Measurements from ENCODE around the gene LRP11.
"Not testable (repeated sequence)": the region's sequence is repeated elsewhere in the genome, so short reads cannot be mapped to it uniquely, and the experiment has no call there.

The LRP11 gene

DNA sequence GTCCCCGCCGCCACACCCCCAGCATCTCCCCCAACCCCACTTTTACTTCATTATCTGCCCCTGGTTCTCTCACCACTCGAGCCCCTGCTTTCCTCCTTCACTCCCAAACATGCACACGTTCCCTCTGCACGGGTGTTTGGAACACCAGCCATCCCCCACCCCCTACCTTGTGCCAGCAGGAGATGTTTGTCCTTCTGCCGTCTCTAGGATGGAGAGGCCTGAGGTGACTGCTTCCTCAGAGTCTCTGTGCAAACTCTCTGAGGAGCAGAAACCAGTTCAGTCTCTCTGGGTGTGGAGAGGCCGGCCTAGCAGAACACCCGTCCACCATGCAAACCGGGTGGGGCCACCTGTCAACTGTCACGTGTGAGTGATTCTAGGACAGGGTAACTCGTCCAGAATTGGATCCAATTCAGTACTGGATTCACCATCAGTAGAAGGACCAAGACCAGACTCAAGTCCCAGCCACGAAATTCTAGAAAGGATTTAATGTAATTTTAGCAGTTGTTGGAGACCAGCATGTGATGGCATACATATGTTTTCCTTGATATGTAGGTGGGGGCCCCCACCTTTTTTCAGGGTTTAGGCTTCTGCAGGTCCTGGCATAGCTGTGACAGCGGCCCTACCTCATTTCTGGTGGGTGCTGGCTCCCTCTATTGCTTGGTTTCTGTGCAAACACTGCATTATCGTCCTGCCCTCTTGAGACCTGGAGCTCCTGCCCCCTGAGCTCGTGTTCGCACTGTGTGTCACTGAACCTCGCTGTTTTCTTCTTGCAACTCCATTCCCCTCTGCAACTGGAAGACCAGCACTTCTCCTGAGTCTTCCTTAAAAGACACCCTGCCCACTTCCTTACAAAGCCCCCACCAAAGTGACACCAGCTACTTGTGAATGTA, 33.9 kb upstream of the LRP11 start, which contains the start of gene RAET1E:
Gene RAET1E, minus strand, starts transcription at position 259 of the 890 bp plus-strand sequence. CDS start 7,212 bp downstream, outside the sequence.
- DNase-seq (ENCODE audit: low read depth) = no peak

DNA sequence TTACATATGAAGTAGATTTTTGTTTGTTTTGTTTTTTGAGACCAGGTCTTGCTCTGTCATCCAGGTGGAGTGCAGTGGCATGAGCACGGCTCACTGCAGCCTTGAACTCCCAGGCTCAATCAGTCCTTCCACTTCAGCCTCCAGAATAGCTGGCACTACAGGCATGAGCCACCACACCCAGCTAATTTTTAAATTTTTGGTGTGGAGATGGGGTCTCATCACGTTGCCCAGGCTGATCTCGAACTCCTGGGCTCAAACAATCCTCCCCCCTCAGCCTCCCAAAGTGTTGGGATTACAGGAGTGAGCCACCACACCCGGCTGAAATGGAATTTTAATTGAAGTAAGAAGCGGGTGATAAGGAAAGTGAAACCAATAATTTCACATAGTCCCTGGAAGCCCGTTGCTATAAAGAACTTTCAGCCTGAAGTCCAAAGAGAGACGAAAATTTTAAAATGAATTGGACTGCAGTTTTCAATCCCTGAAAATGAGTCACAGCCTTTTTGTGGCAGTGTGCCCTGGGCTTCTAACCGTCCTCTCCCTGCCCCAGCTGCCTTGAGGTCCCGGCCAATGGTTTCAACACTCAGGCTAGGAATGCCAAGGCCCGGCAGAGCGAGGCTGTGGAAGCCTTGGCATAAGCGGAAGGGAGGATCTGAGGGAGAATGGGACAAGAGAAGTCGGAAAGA, 33.0 kb upstream of the LRP11 start:
- peak; percentile 91 for DNase-seq (ENCODE audit: low read depth)

DNA sequence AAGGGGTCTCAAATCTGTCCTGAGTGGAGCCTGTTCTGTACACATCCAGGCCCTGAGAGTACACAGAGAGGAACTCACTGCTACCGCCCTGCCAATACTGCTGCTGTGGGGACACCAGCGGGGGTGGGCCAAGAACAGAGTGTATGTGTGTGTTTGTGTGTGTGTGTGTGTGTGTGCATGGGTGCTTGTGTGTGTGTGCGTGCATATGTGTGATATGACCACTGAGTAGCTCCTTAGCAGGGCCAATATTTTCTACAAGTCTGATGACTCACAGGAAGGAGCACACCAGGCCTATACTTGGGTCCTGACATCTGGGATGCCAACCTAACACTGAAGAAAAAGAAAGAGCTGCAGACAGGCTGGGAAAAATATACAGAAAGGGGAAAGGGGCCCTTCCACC, 32.3 kb upstream of the LRP11 start:
- no peak for DNase-seq (ENCODE audit: low read depth)

DNA sequence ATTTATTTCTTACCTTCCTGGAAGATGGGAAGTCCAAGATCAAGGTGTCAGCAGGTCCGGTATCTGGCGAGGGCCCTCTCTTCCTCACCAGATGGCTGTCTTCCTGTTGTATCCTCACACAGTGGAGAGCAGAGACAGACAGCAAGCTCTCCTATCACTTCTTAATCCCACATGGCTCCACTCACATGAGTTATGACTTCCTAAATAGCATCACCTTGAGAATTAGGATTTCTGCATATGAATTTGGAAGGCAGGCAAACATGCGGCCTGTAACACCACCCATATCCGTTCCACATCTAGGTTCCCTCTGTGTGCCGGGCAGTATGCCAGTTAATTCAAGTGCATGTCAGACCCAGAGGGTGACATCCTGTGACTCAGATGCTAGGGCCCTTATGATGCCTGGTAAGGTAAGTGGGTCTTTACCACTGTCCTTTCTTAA, 31.7 kb upstream of the LRP11 start:
- DNase-seq (ENCODE audit: low read depth) = no peak

DNA sequence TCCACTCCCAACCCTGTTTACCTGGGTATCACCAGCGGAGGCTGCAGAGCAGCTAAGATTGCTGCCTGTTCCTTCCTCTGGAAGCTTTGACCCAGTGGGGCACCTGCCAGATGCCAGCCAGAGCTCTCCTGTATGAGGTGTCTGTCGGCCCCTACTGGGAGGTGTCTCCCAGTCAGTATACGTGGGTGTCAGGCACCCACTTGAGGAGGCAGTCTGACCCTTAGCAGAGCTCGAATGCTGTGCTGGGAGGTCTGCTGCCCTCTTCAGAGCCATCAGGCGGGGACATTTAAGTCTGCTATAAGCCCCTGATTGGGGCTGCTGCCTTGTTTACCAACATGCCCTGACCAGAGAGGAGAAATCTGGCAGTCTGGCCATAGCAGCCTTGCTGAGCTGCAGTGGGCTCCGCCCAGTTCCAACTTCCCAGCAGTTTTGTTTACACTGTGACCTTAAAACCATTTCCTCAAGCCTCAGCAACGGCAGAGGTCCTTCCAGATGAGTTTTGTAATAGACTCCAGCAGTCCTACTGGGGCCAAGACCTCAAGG, 31.0 kb upstream of the LRP11 start:
- DNase-seq (ENCODE audit: low read depth) = no peak

DNA sequence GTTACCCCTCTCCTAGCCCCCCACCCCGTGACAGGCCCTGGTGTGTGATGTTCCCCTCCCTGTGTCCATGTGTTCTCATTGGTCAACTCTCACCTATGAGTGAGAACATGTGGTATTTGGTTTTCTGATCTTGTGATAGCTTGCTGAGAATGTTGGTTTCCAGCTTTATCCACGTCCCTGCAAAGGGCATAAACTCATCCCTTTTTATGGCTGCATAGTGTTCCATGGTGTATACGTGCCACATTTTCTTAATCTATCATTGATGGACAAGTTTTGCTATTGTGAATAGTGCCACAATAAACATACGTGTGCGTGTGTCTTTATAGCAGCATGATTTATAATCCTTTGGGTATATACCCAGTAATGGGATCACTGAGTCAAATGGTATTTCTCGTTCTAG, 27.7 kb upstream of the LRP11 start:
- not testable (repeated sequence) for DNase-seq (ENCODE audit: low read depth)

DNA sequence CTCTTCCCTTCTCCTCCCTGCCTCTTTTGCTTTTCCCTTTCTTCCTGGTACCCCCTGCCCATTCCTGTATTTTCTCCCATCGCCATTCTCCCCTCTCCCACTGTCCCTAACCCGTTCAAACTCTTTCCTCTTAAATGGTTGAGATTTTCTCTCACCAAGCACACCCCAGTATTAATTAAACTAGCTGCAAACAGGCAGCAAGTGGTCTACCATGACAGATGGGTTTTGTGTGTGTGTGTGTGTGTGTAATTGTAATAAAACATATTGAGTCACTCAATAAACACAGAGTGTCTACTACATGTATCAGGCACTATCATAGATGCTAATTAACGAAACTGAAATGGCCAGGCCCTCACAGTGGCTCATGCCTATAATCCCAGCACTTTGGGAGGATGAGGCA, 27.1 kb upstream of the LRP11 start:
- DNase-seq (ENCODE audit: low read depth) = no peak

DNA sequence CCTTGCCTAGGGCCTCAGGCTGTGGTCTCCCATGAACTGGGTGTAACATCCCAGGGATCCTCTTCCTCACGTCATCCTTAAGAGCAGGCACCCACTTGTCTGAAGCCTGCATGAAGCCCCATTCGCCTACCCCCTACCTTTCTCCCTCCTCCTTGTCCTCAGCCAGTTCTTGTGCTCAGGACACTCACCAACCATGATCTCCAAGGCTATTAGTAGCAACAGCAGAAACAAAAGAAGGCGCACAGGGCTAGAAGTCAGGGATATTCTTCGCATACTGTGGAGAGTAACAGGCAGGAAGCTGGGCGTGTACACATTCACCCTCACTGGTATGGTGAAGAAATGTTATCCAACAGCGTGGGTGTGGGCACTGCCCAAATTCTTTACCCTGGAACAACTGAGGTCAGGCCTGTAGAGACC, 26.5 kb upstream of the LRP11 start:
- no peak for DNase-seq (ENCODE audit: low read depth)

DNA sequence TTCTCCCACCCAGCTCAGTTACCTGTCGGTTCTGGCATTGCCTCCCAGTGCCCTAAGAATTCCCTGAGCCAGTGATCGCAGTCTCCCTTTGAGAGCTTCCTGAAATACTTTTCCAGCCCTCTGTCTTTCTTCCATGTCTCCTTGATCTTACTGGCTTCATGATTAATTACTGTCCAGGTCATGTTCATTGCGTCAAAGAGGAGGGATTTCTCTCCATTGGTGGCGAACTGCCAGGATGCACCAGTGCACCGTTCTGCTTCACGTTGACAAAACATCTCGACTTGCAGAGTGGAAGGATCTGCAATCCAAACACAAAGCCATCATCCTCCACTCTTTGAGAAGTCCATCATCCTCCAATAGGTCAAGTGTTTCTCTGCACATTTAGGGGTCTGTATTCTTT, 25.2 kb upstream of the LRP11 start:
- DNase-seq (ENCODE audit: low read depth) = no peak

DNA sequence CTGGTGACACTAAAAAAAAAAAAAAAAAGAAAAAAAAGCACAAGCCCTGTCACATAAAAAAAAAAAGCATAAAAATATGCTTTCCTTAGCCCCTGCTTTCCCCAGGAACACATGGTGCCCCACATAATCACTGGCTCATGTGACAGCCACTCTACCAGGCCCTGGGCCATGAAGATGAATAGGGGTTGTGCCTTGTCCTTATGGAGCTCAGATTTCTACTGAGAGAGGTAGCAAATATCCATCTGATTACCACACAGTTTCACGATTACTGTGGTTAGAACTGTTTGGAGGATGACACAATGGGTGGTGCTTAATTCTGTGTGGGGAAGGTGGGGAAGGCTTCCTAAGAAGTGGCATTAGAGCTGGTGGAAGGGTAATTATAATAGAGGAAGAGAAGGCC, 24.5 kb upstream of the LRP11 start:
- no peak for DNase-seq (ENCODE audit: low read depth)

DNA sequence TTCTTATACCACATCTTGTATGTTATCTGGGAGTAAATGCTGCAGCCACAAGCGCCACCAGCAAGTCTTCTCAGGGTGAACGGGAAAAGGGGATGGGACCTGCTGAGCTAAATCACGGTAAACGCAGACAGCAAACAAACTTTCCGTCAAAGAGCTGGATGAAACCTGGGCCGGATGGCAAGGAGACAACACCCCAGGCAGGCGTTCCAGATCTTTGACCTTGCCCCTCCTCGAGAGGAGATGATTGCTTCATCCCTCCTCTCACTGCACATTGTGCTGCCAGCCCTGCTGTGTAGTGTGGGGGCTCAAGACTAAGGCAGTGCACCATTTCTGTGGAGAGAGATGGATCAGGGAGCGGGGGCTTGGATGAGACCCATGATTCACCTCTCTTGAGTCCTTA, 23.9 kb upstream of the LRP11 start:
- DNase-seq (ENCODE audit: low read depth) = no peak

DNA sequence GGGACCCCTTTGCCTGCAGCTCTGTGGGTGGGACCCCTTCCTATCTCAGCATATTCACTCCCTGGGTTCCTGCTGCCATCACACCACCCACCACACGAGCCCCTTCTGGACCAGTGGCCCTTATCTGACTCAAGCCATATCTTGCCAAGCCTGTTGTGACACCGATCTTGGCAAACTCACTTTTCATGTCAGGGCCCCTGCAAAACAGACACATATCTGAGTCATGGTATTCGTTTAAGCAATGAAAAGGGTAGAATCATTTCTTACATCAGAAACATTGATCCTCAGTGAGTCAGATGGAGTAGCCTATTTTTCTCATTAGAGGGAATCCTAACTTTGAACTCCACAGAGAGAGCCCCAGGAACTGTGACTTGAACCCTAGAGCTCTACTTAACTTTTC, 23.2 kb upstream of the LRP11 start:
- peak; percentile 89 for DNase-seq (ENCODE audit: low read depth)

DNA sequence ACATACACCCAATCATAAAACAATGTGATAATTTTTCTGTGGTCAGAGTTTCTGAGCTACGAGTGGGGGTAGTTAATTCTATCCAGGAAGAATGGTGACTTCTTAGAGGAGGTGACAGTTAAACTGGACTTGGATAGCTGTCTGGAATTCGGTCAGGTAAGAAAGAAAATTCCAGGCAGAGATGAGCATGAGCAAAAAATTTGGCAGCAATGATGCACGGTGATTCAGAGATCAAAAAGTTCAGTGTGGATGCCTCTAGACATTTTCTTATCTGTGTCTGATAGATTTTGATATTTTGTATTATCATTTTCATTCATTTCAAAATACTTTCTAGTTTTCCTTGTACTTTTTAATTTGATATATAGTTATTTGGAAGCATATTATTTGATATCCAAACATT, 21.7 kb upstream of the LRP11 start:
- DNase-seq (ENCODE audit: low read depth) = no peak

DNA sequence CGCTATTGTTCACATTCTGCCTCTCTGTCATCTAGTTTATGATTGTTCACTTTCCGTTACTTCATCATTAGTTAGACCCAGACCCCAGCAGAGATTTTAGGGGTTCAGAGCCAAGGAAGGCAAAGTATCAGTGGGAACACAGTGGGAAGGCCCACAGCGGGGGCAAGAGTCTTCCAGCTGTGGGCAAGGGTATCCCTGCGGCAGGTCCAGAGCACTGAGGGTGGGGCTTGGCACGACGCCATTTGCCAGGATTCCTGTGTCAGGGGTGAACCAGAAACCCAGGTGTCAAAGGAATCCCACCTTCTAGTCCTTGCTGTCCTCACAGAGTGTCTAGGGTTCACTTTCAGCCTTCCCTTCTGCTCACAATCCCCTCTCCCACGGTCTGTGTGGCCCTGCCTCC, 20.5 kb upstream of the LRP11 start:
- no peak for DNase-seq (ENCODE audit: low read depth)

DNA sequence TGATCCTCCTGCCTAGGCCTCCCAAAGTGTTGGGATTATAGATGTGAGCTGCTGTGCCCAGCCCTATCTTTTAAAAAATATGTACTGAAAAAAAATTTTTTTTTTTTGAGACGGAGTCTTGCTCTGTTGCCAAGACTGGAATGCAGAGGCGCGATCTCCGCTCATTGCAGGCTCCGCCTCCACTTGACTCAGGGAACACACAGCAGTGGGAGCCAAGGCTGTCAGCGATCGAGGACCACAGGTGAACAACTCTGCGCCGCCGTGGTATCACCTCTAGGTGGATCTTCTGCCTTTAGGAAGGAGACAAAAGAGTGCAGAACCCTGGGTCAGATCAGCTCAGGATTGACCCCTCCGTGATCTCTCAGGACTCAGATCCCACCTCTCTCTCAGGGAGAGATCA, 20.1 kb upstream of the LRP11 start:
- DNase-seq (ENCODE audit: low read depth) = no peak

DNA sequence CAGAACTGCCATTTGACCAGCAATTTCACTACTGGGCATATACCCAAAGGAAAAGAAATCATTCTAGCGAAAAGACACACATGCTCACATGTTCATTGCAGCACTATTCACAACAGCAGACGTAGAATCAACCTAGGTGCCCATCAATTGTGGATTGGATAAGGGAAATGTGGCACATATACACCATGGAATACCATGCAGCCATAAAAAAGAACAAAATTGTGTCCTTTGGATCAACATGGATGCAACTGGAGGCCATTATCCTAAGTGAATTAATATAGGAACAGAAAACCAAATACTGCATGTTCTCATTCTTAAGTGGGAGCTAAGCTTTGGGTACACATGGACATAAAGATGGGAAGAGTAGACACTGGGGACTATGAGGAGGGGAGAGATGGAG, 17.7 kb upstream of the LRP11 start:
- DNase-seq (ENCODE audit: low read depth) = no peak

DNA sequence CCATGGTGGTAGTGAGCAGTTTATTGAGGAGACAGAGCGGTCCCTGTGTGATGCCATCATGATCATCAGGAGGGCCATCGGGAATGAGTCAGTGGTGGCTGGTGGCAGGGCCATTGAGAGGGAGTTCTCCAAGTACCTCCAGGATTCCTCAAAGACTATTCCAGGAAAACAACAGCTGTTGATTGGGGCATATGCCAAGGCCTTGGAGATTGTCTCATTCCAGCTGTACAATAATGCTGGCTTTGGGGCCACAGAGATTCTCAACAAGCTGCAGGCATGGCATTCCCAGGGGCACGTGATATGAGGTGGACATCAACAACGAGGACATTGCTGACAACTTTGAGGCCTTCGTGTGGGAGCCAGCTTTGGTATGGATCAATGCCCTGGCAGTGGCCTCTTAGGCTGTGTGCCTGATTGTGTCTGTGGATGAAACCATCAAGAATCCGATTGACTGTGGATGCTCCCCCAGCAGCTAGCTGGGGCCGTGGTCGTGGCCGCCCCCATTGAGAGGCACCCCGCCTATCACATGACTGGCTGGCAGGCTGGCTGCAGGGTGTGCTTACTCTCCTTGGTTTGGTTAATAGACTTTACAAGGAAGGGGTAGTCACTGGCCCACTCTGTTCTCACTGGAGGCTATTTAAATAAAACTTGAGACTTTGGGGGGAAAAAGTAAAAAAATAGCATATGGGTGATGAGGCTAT, 17.1 kb upstream of the LRP11 start:
- DNase-seq (ENCODE audit: low read depth) = no peak

DNA sequence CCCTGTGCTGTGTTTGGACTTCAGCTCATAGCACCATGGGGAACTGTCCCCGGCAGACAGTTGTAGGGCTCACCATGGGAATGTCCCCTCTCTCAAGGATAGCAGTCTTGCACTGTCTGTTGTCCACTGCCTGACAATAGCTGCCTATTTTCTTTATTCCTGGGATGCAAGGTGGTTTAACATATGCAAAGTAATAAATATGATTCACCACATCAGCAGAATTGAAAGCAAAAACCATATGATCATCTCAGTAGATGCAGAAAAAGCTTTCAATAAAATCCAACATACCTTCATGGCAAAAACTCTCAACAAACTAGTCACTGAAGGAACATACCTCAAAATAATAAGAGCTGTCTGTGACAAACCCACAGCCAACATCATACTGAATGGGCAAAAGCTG, 13.5 kb upstream of the LRP11 start:
- no peak for DNase-seq (ENCODE audit: low read depth)

DNA sequence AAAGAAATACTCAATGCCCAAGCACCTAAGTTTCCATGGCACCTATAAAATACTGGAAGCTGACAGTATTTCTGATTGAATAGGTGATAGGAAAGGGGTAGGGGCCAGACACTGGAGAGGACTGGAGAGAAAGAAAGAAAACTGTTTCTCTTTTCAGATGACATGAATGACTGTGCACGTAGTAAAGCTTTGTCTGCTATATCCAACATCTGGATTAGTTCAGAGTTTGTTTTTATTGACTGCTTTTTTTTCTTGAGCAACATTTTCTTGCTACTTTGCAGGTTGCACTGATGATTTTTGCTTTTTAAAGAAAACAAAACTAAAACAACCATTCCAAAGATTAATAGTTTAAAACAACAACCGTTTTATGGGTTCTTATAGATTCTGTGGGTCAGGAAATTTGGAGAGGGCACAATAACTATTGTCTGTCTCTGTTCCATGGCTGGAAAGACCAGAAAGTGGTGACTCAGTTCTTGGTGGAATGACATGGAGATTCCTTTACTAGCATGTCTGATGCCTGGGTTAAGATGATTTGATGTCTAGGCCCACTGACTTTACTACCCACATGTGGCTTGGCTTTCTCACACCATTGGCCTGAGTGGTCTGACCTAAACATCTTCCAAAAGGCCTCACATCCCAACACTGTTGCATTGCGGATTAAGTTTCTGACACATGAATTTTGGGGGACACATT, 12.2 kb upstream of the LRP11 start:
- DNase-seq (ENCODE audit: low read depth) = no peak

DNA sequence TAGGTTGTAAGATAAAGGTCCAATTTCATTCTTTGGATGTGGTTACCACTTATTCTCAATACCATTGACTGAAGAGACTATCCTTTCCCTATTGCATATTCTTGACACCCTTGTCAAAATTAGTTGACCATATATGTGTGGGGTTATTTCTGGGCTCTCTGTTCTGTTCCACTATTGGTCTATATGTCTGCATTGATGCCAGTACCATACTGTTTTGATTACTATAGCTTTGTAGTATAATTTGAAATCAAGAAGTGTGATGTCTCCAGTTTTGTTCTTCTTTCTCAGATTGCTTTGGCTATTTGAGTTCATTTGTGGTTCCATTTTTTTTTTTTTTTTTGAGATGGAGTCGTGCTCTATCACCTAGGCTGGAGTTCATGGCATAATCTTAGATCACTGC, 8.1 kb upstream of the LRP11 start:
- DNase-seq (ENCODE audit: low read depth) = no peak

DNA sequence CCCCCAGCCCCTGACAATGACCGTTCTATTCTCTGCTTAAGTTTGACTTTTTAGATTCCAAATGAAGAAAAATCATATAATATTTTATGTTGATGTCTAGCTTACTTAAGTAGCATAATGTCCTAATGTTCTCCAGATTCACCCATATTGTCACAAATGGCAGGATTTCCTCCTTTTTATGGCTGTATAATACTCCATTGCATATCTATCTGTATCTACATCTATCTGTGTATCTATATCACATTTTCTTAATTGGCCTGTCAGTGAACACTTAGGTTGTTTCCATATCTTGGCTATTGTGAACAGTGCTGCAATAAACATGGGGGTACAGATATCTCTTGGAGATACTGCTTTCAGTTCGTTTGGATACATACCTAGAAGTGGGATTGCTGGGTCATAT, 7.0 kb upstream of the LRP11 start:
- no peak for DNase-seq (ENCODE audit: low read depth)

All from HS-5 (cell line).